Measurements from ENCODE around the gene CTAGE8.
A peak's percentile ranks its signal among the peaks of the same experiment; 100 is the strongest.
"Not testable (repeated sequence)": the region's sequence is repeated elsewhere in the genome, so short reads cannot be mapped to it uniquely, and the experiment has no call there.

Gene CTAGE8

GRCh38 chr7:144252307-144252706 is 16.8 kb downstream of the CTAGE8 start:
- not testable (repeated sequence) for FAIRE-seq

DNA sequence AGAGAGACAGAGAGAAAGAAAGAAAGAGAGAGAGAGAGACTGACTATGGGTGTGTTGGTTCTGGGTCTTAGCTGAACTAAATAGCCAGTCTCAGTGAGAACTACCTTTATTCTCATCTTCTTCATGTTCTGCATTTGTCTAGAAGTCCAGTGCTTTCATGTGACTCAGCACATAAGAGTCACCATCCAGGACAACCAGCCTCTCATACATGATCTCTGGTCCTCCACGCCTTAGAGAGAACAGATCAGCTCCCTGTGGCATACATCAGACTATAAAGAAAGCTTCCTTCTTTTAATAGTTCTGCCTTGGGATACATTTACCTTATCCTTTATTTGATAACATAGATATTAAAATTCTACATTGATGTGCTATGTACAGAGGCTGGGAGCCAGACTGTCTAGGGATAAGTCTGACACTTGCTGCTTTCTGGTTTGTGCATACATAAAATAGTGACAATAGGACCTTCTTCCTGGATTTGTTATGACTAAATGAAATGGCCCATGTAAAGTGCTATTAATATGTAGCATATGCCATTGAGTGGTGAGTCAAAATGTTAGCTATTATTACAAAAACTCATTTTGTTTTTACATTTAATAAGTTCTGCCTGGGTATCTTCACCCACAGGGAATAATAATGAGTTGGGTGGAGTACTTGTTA is 21.3 kb downstream of the CTAGE8 start:
- FAIRE-seq: not testable (repeated sequence)

GRCh38 chr7:144246967-144247366 is 22.1 kb downstream of the CTAGE8 start:
- not testable (repeated sequence) for FAIRE-seq

GRCh38 chr7:144245372-144245771 is 23.7 kb downstream of the CTAGE8 start:
- FAIRE-seq: not testable (repeated sequence)

DNA sequence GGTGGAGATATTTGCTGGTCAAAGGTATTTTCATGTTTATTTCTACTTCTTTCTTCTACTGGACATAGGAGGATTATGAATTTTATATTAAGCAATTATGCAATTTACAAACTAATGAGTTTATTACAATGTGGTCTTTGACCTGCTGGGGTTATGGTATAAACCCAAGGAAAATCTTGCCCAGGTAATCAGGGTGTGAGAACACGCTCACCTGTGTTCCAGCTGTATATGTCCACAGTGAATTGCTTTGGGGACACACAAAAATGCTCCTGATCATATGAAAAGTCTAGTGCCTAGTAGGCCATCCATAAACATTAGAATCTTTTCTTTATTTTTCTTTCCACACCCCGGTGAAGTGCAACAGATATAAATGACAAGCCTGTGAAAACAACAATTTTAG is 29.7 kb downstream of the CTAGE8 start, which contains the start of gene OR2A42:
Gene OR2A42, minus strand, starts transcription at position 241 of the 400 bp plus-strand sequence. CDS start 6,762 bp downstream, outside the sequence.
- FAIRE-seq: not testable (repeated sequence)

GRCh38 chr7:144238530-144239082 is 30.5 kb downstream of the CTAGE8 start:
- not testable (repeated sequence) for FAIRE-seq

DNA sequence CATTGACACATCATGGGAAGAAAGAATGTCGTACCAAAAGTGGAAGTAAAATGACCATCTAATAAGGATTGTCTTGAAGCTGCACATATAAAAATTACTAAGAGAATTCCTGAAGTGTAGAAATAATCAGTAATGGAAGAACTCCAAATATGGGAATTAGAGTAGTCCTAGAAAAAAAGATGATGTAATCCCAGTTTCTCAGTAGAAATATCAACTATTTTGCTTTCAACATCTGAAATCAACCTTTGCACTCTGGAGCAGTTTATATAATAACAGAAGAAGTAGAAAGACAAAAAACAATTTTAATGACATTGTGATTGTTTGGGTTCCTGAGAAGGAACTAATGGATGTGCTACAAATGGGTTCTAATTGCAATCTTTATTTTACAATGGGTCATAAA is 36.0 kb downstream of the CTAGE8 start:
- FAIRE-seq: not testable (repeated sequence)

DNA sequence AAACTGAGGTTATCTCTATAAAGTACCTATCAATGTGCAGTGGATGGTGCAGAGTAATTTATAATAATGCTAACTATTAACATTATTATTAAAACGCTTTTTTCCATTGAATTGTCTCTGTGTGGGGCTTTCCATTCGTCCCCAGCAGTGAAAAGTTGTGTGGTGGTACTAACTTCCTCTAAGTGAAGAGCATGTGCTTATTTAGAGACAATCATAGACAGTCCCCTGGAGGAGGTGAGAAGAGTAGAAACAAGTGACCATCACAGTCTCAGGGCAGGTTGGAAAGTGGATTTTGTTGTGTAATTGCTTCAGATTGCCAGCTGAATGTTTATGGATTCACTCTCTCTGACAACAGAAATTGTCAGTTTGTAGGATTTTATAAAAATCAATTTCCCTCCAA is 38.1 kb downstream of the CTAGE8 start:
- FAIRE-seq: not testable (repeated sequence)

DNA sequence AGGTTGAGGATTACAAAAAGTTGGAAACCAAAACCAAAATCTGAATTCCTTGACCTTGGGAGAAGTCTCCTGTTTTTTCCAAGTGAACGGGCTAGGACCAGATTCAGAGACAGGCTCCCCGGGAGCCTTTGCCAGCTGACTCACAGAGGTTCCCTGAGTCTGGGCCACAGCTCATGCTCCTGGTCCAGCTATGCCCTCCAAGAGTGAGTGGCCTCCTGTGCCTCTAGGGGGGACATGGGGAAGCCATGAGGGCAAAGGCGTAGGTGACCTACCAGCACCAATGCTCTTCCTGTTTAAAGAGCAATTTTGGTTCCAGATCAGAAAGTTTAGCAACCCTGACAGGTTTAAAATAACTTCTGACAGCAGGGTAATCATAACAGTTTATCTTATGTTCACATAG is 40.3 kb downstream of the CTAGE8 start:
- not testable (repeated sequence) for FAIRE-seq

- not testable (repeated sequence) for FAIRE-seq
Observed at GRCh38 chr7:144226866-144227265, 42.2 kb downstream of the CTAGE8 start.

DNA sequence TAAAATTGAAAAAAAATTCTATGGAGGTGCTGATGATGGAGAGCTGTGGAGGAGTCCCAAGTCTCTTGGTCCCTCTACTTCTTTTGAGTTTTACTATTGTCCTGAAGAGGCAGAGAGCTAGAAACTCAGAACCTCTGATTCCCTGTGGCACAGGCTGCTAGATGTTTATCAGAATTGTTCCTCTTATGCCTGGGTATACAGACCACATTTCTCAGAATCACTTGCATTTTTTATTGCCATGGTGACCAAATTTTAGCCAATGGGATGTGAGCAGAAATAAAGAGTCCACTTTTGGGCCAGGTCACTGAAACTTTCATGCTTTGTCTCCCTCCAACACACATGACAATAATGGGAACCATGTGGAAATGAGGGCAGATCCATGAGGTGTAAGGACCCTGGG is 45.4 kb downstream of the CTAGE8 start:
- not testable (repeated sequence) for FAIRE-seq

- FAIRE-seq: peak; percentile 86
Observed at GRCh38 chr7:144220531-144220930, 48.6 kb downstream of the CTAGE8 start.

DNA sequence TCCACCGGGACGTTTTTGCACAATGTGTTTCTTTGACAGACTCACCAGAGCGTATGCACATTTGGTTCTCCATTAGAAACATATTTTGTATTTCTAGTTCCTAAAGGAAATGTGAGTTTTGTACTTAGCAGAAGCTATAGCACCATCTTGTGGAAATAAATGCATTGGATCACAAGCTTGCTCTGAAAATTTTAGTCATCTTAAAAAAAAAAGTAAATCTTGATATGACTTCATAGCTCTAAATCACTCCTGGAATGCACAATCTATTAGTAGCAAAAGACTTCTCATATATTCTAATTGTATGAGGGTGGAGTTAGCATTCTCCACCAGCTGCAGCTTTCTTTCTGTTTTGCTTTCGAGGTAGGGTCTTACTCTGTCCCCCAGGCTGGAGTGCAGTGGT is 49.9 kb downstream of the CTAGE8 start:
- not testable (repeated sequence) for FAIRE-seq

DNA sequence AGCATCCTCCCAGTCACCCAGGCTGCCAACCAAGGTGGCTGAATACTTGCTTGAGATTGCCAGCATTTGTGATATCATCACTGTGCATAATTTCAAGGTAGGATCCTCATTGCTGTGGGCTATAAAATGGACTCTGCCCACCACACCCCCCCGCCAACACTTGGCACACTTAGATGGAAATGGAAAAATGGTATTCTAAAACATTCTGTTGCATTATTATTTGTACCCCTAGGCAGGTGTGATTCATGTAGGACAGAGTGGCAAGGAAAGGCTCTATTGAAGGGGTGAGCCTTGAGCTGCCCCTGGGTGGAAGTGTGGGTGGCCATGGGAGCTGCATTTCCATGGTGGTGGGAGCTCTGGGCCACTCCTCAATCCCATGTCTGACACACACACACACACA is 50.5 kb downstream of the CTAGE8 start:
- not testable (repeated sequence) for FAIRE-seq

DNA sequence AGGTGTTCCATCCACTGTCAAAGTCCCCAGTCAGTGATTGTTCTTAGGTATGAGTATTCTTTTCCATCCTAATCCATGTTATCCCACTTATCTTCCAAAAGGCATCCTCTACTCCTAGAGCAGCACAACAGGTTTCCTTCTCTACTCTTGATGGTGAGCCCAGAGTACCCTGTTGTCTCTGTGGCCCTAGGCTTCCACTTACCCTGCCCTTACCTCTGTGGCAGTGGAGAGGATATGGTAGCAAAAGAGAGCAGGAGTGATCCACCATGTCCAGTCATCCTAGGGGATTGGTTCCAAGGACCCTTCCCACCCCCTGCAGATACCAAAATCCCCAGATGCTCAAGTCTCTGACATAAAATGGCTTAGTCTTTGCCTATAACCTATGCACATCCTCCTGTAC is 51.9 kb downstream of the CTAGE8 start:
- FAIRE-seq: not testable (repeated sequence)

Data from colon (tissue), 2 donors.